ENCODE data around the gene MARCHF9. TPM values are rescaled to one million over a fixed set of nuclear protein-coding genes. Genes with fewer than 3 reads are reported as not detected.
"Not testable (repeated sequence)": the region's sequence is repeated elsewhere in the genome, so short reads cannot be mapped to it uniquely, and the experiment has no call there.

MARCHF9 gene
- total RNA-seq, 4 donors from 2014 or later = 3.4 to 11.1 (median 7.9) TPM

DNA sequence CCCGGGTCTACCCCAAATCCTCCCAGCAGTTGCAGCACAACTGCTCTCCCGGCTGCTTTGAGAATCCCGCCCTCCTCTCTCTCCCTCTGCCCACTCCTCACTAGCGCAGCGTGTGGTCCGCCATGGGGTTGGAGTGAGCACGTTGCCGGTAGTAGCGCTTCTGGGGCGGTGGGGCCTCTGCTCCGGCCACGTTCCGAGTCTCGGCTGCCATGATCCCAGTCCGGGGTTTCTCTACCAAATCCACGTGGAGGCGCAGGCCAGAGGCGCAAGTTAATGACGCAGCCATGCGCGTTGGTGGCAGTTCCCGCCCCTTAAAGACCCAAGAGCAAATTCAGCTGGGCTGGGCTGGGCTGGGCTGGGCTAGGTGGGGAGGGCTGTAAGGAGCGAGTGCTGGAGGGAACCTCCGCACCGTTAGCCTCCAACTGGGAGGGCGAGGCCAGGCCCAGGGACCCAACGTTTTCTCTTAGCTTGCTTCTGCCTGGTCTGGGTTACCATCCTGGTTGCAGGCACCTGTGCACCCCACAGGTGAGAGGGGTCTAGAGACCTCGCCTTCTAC, 17.0 kb downstream of the MARCHF9 start, which contains the start of gene METTL1:
METTL1 (minus strand) TSS at position 233 of the 556 bp plus-strand sequence; CDS start at position 211, 22 bp downstream.
- WGBS, 2 donors (ENCODE audit: low coverage in 1 of 2) = 0% methylated on average over 3 to 6 of the region's 28 CpGs
- Histone ChIP-seq H3K27me3 (peaks cover 2% of the 10 kb centered on the region), H3K27ac (peak within 1 kb of the TSS; percentile 66 to 97 (median 96)), H3K9me3 (no peaks in the 10 kb centered on the region), H3K4me1 (peaks cover 0 to 31% (median 10%) of the 10 kb centered on the region in 3 donors), H3K4me3 (peak within 1 kb of the TSS; percentile 75 to 88), H3K36me3 (peaks cover 0 to 46% of the 10 kb centered on the region in 2 donors)
- TF ChIP-seq, protein P1, sequence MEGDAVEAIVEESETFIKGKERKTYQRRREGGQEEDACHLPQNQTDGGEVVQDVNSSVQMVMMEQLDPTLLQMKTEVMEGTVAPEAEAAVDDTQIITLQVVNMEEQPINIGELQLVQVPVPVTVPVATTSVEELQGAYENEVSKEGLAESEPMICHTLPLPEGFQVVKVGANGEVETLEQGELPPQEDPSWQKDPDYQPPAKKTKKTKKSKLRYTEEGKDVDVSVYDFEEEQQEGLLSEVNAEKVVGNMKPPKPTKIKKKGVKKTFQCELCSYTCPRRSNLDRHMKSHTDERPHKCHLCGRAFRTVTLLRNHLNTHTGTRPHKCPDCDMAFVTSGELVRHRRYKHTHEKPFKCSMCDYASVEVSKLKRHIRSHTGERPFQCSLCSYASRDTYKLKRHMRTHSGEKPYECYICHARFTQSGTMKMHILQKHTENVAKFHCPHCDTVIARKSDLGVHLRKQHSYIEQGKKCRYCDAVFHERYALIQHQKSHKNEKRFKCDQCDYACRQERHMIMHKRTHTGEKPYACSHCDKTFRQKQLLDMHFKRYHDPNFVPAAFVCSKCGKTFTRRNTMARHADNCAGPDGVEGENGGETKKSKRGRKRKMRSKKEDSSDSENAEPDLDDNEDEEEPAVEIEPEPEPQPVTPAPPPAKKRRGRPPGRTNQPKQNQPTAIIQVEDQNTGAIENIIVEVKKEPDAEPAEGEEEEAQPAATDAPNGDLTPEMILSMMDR (IDR thresholded peaks at IDR 0.05) = no peak
- TF ChIP-seq POLR2AphosphoS5 (IDR thresholded peaks at IDR 0.05) (peak; percentile 77), POLR2A (IDR thresholded peaks at IDR 0.05) (peak in 1 of 2 donors; percentile 48), EP300 (IDR thresholded peaks at IDR 0.05) (no peak)
- peak; percentile 95 for ATAC-seq

DNA sequence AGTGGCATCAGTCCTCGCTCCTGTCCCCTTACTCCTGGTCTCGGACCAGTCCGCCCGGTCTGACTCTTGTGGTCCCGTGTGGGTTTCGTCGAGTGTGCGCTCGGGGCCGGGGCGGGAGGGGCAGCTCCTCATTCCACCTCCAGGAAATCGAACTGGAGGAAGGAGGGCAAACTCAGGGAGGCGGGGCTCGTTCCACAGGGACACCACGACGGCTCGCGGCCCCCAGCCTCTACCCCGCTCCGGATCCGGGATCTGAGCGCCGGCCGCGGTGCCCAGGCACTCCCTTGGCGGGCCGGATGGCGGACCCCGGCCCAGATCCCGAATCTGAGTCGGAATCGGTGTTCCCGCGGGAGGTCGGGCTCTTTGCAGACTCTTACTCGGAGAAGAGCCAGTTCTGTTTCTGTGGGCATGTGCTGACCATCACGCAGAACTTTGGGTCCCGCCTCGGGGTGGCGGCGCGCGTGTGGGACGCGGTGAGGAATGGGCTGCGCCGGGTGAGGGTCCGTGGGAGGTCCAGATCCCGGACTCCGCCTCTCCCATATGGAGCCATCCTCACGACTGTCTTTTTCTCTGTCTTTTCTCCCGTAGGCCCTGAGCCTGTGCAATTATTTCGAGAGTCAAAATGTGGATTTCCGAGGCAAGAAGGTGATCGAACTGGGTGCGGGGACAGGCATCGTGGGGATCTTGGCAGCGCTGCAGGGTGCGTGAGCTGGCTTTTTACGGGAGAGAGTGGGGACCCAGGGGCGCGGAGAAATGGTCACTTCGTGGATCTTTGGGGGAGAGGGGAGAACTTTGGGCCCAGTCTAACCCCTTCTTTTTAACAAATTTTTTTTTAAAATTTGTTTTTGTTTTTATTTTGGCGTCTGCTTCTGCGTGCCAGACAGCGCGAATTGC, 17.8 kb downstream of the MARCHF9 start, which contains the start of gene EEF1AKMT3:
EEF1AKMT3 (plus strand) TSS at position 186 of the 894 bp plus-strand sequence; CDS start at position 297, 111 bp downstream.
- WGBS, 2 donors (ENCODE audit: low coverage in 1 of 2) = 2 to 4% methylated on average over 15 to 23 of the region's 67 CpGs
- peaks cover 0 to 46% of the 10 kb centered on the region in 2 donors for H3K36me3 ChIP-seq

DNA sequence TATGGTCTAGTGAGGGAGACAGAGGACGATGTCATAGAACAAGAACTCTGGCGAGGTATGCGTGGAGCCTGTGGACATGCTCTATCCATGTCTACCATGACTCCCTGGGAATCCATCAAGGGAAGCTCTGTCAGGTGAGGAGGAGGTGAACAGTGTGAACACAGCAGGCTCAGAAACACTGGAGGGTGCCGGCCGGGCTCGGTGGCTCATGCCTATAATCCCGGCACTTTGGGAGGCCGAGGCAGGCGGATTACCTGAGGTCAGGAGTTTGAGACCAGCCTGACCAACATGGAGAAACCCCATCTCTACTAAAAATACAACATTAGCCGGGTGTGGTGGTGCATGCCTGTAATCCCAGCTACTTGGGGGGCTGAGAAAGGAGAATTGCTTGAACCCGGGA, 19.7 kb downstream of the MARCHF9 start:
- ATAC-seq, H3K9me3 ChIP-seq, H3K4me3 ChIP-seq, H3K27me3 ChIP-seq, H3K27ac ChIP-seq: not testable (repeated sequence)
- H3K4me1 ChIP-seq = peaks cover 0 to 27% (median 8%) of the 10 kb centered on the region in 3 donors
- 79 to 88% methylated on average over 1 to 6 of the region's 11 CpGs for WGBS, 2 donors (ENCODE audit: low coverage in 1 of 2)
- H3K36me3 ChIP-seq = peaks cover 0 to 41% of the 10 kb centered on the region in 2 donors

More for the DNA sequence above, 17.8 kb downstream of the MARCHF9 start, which contains the start of gene EEF1AKMT3:
- Histone ChIP-seq H3K4me1 (peaks cover 0 to 27% (median 8%) of the 10 kb centered on the region in 3 donors), H3K27me3 (no peaks in the 10 kb centered on the region), H3K9me3 (no peaks in the 10 kb centered on the region), H3K27ac (peak within 1 kb of the TSS; percentile 66 to 97 (median 96)), H3K4me3 (peak within 1 kb of the TSS; percentile 75 to 88)
- peak; percentile 65 for ATAC-seq
- TF ChIP-seq EP300 (IDR thresholded peaks at IDR 0.05) (no peak), POLR2A (IDR thresholded peaks at IDR 0.05) (no peak), POLR2AphosphoS5 (IDR thresholded peaks at IDR 0.05) (no peak)
- TF ChIP-seq, protein P1 (IDR thresholded peaks at IDR 0.05) = peak in 1 of 4 experiments; percentile 16

DNA sequence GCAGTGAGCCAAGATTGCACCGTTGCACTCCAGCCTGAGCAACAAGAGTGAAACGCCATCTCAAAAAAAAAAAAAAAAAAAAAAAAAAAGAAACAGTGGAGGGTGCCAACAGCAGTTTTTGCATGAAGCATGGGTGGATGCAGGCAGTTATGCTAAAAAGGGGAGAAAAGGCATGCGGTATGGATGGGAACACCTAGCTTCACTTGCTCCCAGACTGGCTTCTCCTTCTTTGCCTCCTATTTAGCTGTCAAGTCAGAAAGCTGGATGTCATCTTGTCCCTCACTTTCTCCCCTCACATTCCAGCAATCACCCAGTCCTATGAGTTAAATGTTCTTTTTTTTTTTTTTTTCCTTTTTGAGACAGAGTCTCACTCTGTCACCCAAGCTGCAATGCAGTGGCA, 20.1 kb downstream of the MARCHF9 start:
- Histone ChIP-seq H3K27me3 (no peaks in the 10 kb centered on the region), H3K4me3 (no peak overlapping the region), H3K36me3 (peaks cover 0 to 43% of the 10 kb centered on the region in 2 donors), H3K27ac (no peak overlapping the region), H3K4me1 (peaks cover 0 to 27% (median 8%) of the 10 kb centered on the region in 3 donors), H3K9me3 (no peaks in the 10 kb centered on the region)
- 61 to 78% methylated on average over 1 to 2 of the region's 3 CpGs for WGBS, 2 donors (ENCODE audit: low coverage in 1 of 2)
- ATAC-seq = no peak
- TF ChIP-seq, protein P1 (IDR thresholded peaks at IDR 0.05) = no peak
- no peak for TF ChIP-seq POLR2A (IDR thresholded peaks at IDR 0.05)
- TF ChIP-seq EP300 (IDR thresholded peaks at IDR 0.05) = no peak
- TF ChIP-seq POLR2AphosphoS5 (IDR thresholded peaks at IDR 0.05) = no peak

DNA sequence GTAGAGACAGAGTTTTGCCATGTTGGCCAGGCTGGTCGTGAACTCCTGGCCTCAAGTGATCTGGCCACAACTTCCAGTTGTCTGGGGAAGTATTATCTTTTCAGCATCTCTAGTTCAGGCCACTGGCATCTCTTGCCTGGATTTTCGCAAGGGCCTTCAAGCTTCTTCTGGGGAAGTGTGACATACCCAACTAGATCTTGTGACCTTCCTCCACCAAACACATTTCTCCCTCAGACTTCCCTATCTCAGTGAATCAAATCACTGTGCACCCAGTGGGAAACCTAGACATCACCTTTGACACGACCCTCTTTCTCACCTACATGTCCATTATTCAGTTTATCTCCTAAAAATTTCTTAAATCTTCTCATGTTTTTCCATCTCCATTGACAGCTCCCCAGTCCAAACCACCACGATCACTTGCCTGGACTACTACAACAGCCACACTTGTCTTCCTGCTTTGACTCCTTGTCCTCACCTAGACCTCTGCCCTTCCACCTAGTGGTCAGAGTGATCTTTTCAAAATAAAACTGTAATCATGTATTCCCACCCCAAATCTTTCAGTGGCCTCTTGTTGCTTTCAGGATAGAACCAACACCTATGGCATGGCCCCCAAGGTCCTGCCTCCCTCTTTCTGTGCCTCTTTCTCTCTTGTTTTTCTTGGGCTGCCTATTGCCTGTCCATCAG, 20.8 kb downstream of the MARCHF9 start:
- no peaks in the 10 kb centered on the region for H3K27me3 ChIP-seq
- H3K4me3 ChIP-seq = no peak overlapping the region
- H3K36me3 ChIP-seq = peaks cover 0 to 45% of the 10 kb centered on the region in 2 donors
- no peaks in the 10 kb centered on the region for H3K9me3 ChIP-seq
- 77 to 79% methylated on average over 2 to 4 of the region's 4 CpGs for WGBS, 2 donors (ENCODE audit: low coverage in 1 of 2)
- H3K4me1 ChIP-seq = peaks cover 0 to 27% (median 8%) of the 10 kb centered on the region in 3 donors
- ATAC-seq = no peak
- H3K27ac ChIP-seq = no peak overlapping the region
- TF ChIP-seq POLR2AphosphoS5 (IDR thresholded peaks at IDR 0.05) (no peak), EP300 (IDR thresholded peaks at IDR 0.05) (no peak), POLR2A (IDR thresholded peaks at IDR 0.05) (no peak)
- TF ChIP-seq, protein P1 (IDR thresholded peaks at IDR 0.05) = no peak
